Jurkat, Clone E6-1 (cell line): Measurements from ENCODE around the gene COMMD1.
"Not testable (repeated sequence)": the region's sequence is repeated elsewhere in the genome, so short reads cannot be mapped to it uniquely, and the experiment has no call there.

Experiments used
- DNase-seq: peaks from one replicate; pipeline ENCODE4 v3.0.0-alpha.2; 2011; ENCODE audit warnings: low read depth, low spot score
- H3K4me3 ChIP-seq: 2 replicates; pipeline ENCODE4 v1.5.1; 2011; ENCODE audit warnings: mild to moderate bottlenecking, low read length, control low read depth, moderate library complexity

COMMD1 gene

GRCh38 chr2:61920548-61920947 lies 15.1 kb downstream of the COMMD1 start:
- DNase-seq, result no peak

DNA sequence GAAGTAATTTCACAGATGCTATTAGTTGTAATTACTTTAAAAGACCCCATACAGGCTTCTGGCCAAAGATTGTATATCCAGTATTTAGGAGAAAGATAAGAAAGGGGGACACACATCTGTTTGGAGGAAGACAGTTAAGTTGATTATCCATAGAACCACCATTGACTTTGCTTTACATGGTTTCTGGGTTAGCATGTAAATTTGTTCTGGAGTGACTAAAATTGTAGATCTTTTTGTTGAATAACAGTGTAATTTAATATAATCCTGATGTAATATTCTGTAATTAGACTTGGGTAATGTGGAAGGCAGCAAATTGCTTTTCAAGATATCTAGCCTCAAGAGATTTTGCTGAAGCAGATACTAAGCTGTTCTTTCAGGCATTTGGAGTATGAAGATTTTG lies 17.2 kb downstream of the COMMD1 start:
- H3K4me3 ChIP-seq, result no peak overlapping the region
- DNase-seq, result no peak

More at GRCh38 chr2:61920548-61920947, 15.1 kb downstream of the COMMD1 start:
- no peak overlapping the region for H3K4me3 ChIP-seq

- H3K4me3 ChIP-seq, result no peak overlapping the region
- no peak for DNase-seq
Measured at GRCh38 chr2:61924895-61925663, 19.6 kb downstream of the COMMD1 start.

GRCh38 chr2:61926531-61927477 lies 21.3 kb downstream of the COMMD1 start:
- no peak for DNase-seq
- H3K4me3 ChIP-seq, result no peak overlapping the region

DNA sequence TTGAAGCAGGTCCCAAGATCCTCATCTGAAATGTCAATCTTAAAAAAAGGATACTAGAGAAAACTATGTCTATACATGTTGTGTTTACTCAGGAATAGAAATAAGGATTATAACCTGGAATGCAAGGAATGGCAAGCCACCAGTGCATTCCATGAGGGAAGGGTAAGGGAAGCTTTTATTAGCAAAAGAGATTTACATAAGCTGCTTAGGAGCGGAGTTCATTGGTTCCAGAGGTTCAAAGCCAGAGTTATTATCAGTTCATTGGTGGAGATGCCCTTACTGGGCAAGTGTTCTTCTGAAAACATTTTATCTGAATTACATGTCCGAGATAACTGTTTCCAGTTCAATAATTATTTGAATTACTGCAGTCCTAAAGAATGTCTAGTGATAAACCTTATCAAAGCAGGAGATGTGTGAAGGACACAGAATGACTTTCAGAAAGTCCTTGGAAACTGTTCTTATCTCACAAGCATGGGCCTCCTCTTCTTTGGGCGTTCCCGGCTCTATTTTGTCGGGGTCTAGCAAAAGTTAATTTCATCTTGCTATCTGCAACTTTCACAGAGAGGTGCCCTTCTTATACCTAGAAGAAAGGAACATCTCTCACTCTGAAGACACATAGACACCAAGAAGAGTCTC lies 23.5 kb downstream of the COMMD1 start:
- no peak for DNase-seq
- no peak overlapping the region for H3K4me3 ChIP-seq

- DNase-seq, result no peak
- no peak overlapping the region for H3K4me3 ChIP-seq
Measured at GRCh38 chr2:61937098-61937497, 31.6 kb downstream of the COMMD1 start.

DNA sequence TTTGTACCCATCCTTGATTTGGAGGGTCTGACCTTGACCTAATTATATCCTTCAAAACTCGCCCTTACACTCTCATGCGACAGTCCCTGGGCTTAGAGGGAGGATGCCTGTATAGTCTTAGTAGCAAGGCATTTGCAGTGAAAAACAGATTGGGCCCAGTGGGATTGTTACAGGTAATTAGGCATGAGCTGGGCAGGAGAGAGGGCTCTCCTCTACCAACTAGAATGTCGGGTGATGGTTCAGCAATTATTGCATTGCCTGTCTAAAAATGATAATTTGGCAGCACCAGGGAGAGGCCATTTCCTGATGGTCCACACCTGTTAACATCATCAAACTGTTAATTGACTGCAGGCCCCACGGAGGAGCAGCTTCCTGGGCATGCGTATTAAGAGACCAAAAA lies 32.4 kb downstream of the COMMD1 start:
- H3K4me3 ChIP-seq, result no peak overlapping the region
- no peak for DNase-seq

- no peak for DNase-seq
- no peak overlapping the region for H3K4me3 ChIP-seq
Measured at GRCh38 chr2:61938511-61938910, 33.0 kb downstream of the COMMD1 start.

DNA sequence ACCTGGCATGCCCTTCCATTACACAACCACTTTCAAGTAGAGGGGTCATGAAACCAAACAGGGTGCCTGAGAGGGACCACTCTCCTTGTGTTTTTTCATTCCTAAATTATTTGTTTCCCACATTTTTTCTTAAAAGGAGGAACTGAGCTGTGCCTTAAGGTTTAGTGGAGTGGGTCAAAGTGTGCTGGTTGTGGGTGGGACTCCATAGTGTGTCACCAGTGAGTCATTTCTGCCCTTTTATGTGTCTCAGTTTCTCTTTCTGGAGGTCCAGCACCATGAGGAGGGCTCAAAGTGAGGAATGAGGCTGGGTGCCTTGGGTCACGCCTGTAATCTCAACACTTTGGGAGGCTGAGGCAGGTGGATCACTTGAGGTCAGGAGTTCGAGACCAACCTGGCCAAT lies 37.8 kb downstream of the COMMD1 start:
- no peak overlapping the region for H3K4me3 ChIP-seq
- no peak for DNase-seq

DNA sequence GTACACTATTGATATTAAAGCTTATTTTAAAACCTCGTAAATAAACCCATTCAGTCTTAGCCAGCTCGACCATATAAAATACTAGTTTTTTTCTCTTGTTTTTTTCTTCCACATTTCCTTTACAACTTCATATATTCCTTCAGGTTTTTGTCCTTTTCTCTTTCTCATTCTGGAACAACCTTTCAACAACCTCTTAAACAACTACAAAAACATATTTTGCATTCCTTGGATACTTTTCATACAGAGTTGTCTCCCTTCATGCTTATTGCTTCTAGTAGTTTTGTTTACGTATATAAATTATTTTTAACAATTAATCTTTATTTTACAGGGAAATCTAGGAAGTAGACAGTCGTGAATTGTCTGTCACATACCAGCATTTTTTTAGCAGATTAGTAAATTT lies 41.2 kb downstream of the COMMD1 start:
- DNase-seq, result no peak
- no peak overlapping the region for H3K4me3 ChIP-seq

DNA sequence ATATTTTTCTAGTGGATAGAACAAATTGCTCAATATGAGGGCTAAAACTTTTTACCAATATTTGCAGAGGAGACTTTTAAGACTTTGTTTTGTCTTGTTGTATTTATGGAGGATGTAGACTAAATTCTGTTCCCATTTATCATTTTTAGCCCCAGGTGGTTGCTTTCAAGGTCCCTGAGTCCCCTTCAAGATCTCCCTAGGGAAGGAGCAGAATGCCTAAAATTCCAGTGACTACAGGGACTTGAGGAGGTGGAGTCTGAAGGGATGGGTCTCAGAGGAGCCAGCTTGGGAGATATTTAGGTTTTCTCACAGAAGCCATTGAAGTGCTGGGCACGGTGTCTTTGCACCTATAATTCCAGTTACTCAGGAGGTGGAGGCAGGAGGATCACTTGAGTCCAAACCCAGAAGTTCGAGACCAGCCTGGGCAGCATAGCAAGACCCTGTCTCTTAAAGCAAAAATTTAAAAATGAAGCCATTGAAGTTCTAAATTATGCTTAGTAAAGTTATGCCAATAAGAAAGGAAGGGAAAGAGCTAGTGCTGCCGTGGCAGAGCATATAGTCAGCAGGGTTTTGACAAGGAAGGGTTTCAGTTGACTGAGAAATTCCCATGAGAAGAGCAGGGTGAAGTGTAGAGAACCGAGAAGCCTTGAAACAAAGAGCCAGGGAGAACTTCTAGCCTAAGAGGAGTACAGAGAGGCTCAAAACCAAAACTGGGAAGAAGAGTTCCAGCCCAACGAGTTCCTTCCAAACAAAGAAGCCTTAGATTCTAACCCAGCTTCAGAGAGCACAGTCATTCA lies 43.4 kb downstream of the COMMD1 start:
- no peak overlapping the region for H3K4me3 ChIP-seq
- no peak for DNase-seq

DNA sequence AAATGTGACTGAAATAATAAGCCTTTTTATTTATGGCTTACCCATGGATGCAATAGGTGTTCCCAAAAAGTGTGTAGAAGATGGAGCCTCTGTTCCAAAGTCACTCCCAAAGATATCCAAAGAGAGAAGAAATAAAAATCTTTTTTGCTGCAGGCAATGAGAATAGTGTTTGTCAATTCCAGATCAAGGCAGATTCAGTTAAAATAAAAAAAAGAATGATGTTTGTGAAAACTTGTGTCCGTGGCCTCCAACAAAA lies 43.9 kb downstream of the COMMD1 start:
- no peak overlapping the region for H3K4me3 ChIP-seq
- DNase-seq, result no peak

DNA sequence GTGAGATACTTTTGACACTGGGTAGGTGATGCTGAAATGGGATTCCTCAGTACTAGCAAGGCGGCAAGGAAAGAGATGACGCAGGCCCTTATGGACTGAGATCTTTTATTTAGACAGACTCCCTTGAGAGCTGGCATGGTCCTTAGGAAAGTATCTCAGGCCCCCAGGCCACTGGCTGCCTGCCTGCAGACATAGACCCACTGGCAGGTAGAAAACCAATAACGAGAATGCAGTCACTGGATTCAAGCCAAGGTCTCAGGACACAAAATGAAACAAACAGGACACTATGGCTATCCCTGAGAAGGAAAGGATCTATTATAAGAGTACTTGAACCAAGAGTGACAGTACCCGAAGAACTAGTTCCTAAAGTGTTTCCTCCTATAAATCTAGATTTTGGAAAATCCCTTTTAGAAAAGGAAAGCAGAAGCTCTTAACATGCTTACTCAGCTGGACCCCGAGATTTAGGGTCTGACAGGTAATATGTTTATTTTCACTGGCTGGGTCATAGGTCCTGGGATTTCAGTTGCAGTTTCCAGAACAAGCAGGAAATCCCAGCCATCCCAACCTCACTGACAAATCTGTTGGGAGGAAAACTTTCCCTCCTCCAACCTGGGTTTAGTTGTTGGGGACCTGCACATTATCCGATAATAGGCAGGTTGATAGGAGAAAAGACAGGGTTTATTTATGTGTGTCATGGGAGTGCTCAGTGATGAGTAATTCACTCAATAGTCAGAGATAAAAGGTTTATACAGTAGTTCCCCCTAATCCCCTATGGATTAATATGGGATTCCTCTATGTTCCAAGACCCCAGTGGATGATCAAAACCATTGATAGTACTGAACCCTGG lies 44.5 kb downstream of the COMMD1 start:
- H3K4me3 ChIP-seq, result no peak overlapping the region
- no peak for DNase-seq

DNA sequence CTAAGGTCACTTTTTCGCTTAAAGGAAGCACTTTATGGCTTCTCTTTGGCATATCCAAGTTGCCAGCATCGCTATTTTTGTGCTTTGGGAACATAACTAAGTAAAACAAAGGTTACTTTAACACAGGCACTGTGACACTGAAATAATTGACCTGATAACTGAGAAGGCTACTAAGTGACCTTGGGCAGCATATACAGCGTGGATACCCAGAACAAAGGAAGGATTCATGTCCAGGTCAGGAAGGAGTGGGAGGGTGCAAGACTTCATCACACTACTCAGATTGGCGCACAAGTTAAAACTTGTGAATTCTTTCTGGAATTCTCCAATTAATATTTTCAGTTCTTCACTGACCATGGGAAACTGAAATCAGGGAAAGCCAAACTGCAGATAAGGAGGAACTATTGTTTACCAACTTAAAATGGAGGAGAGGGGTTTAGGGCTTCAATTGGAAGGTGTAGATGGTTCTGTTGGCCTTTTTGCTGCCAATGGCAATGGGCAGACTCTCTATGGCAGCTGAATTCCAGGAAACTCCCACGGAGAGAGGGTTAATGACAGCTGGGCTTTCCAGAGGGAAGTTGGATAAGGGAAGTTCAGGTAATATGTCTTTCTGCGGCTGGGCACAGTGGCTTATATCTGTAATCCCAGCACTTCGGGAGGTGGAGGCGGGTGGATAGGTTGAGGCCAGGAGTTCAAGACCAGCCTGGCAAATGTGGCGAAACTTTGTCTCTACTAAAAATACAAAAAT lies 45.3 kb downstream of the COMMD1 start:
- DNase-seq, result no peak
- H3K4me3 ChIP-seq, result no peak overlapping the region

DNA sequence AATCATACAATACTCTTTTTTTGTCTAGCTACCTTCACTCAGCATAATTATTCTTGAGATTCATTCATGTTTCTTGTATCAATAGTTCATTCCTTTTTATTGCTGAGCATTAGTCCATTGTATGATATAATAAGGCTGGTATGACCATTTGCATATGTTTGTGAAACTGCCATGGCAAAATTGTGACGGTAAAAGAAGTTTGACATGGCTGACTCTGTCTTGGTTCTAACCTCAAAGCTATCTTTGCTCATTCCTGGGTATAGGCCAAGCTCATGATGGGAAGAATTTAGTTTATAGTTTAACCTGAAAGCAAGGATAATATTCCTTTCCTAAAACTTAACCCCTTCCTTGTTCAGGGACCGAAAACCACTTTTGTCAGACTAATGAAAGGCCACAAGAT lies 46.4 kb downstream of the COMMD1 start:
- H3K4me3 ChIP-seq, result no peak overlapping the region

DNA sequence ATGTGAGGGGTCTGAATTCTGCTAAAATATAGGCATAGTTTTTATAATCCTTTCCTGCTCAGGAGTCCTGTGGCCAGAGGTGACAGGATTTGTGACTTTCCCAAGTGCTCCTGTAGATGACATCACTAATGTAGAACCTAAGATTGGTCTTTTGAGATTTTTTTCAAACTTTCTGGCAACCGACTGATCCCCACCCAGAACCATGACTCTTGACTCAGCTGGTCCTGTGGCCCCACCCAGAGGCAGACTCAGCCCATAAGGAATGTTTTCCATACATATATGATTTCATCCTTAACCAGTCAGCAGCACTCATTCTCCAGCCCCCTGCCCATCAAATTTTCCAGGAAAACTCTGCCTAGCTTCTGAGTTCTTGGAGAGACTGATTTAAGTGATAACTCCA lies 46.8 kb downstream of the COMMD1 start:
- H3K4me3 ChIP-seq, result no peak overlapping the region
- DNase-seq, result no peak

More for the DNA sequence above, 46.4 kb downstream of the COMMD1 start:
- DNase-seq, result no peak

- H3K4me3 ChIP-seq, result not testable (repeated sequence)
Measured at GRCh38 chr2:61954856-61955255, 49.4 kb downstream of the COMMD1 start.

More at GRCh38 chr2:61954856-61955255, 49.4 kb downstream of the COMMD1 start:
- not testable (repeated sequence) for DNase-seq
